ENCODE measurements around the gene ZNF576. TPM values are rescaled to one million over a fixed set of nuclear protein-coding genes. Genes with fewer than 3 reads are reported as not detected.

Gene ZNF576
- total and polyA plus RNA-seq, 2 of the 13 experiments (the other 11 are each of a cell fraction or from before 2014, with no cell fraction given) = 7.2 to 9.6 TPM

DNA sequence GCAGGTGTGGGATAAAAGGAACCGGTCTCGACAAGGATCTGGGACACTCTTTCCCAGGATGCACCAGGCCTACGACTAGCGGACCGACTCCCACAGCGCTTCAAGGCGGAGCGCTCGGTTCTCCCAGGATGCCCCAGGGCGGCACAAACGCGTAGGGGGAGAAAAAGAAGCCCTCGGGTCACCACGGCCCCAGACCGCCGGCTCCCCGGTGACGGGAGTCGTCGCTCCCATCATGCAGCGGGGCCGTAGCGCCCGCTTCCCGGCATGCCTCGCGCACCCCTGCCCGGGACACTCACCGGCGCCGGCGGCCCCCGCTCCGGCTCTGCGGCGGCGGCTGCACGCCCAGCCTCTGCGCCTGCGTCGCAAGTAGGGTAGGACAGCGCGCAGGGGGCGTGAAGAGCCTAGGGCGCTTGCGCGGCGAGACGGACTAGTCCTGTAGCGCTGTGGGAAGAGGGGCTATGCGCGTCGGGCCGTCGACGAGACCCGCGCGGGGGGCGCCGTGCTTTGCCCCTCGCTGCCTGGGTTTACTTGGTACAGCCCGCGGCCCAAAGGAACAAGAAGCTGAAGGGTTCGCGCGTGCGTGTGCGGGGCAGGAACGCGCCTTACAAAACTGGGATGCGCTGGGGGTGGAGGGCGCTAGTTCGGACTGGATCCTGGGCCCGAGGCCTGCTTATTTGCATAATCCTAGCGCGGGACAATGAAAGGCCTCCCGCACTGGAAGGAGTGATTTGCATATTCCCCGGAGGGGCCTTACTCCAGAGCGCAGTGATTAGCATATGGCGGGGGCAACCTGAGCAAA is 23.1 kb downstream of the ZNF576 start, which contains the start of gene ZNF428 (continued):
- TF ChIP-seq, protein P1, sequence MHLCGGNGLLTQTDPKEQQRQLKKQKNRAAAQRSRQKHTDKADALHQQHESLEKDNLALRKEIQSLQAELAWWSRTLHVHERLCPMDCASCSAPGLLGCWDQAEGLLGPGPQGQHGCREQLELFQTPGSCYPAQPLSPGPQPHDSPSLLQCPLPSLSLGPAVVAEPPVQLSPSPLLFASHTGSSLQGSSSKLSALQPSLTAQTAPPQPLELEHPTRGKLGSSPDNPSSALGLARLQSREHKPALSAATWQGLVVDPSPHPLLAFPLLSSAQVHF (CRISPR knock-in tag; IDR thresholded peaks at IDR 0.05) = peak; percentile 80; the same call in 1 of the 2 replicates
- no peak for TF ChIP-seq SOX6 (IDR thresholded peaks at IDR 0.05)
- TF ChIP-seq SOX6 (CRISPR knock-in tag; IDR thresholded peaks at IDR 0.05) = peak; percentile 67; the same call in 1 of the 2 replicates
- TF ChIP-seq, protein P2, sequence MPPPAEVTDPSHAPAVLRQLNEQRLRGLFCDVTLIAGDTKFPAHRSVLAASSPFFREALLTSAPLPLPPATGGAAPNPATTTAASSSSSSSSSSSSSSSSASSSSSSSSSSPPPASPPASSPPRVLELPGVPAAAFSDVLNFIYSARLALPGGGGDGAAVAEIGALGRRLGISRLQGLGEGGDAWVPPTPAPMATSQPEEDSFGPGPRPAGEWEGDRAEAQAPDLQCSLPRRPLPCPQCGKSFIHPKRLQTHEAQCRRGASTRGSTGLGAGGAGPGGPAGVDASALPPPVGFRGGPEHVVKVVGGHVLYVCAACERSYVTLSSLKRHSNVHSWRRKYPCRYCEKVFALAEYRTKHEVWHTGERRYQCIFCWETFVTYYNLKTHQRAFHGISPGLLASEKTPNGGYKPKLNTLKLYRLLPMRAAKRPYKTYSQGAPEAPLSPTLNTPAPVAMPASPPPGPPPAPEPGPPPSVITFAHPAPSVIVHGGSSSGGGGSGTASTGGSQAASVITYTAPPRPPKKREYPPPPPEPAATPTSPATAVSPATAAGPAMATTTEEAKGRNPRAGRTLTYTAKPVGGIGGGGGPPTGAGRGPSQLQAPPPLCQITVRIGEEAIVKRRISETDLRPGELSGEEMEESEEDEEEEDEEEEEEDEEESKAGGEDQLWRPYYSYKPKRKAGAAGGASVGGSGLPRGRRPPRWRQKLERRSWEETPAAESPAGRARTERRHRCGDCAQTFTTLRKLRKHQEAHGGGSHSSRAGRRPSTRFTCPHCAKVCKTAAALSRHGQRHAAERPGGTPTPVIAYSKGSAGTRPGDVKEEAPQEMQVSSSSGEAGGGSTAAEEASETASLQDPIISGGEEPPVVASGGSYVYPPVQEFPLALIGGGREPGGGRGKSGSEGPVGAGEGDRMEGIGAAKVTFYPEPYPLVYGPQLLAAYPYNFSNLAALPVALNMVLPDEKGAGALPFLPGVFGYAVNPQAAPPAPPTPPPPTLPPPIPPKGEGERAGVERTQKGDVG (CRISPR knock-in tag; IDR thresholded peaks at IDR 0.05; ENCODE audit: borderline replicate concordance) = peak; percentile 97
- TF ChIP-seq, protein P3, sequence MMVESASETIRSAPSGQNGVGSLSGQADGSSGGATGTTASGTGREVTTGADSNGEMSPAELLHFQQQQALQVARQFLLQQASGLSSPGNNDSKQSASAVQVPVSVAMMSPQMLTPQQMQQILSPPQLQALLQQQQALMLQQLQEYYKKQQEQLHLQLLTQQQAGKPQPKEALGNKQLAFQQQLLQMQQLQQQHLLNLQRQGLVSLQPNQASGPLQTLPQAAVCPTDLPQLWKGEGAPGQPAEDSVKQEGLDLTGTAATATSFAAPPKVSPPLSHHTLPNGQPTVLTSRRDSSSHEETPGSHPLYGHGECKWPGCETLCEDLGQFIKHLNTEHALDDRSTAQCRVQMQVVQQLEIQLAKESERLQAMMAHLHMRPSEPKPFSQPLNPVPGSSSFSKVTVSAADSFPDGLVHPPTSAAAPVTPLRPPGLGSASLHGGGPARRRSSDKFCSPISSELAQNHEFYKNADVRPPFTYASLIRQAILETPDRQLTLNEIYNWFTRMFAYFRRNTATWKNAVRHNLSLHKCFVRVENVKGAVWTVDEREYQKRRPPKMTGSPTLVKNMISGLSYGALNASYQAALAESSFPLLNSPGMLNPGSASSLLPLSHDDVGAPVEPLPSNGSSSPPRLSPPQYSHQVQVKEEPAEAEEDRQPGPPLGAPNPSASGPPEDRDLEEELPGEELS (CRISPR knock-in tag; IDR thresholded peaks at IDR 0.05) = peak; percentile 16; the same call in 1 of the 2 replicates
- TF ChIP-seq, protein P4, sequence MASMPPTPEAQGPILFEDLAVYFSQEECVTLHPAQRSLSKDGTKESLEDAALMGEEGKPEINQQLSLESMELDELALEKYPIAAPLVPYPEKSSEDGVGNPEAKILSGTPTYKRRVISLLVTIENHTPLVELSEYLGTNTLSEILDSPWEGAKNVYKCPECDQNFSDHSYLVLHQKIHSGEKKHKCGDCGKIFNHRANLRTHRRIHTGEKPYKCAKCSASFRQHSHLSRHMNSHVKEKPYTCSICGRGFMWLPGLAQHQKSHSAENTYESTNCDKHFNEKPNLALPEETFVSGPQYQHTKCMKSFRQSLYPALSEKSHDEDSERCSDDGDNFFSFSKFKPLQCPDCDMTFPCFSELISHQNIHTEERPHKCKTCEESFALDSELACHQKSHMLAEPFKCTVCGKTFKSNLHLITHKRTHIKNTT (CRISPR knock-in tag; IDR thresholded peaks at IDR 0.05) = peak; percentile 72
- TF ChIP-seq ZNF17 (CRISPR knock-in tag; IDR thresholded peaks at IDR 0.05) = no peak
- peak; percentile 66 for TF ChIP-seq YY1 (IDR thresholded peaks at IDR 0.05; ENCODE audit: insufficient read depth, insufficient replicate concordance, low read depth, low read length)
- peak; percentile 91; the same call in 1 of the 2 replicates for TF ChIP-seq ZFP41 (CRISPR knock-in tag; IDR thresholded peaks at IDR 0.05; ENCODE audit: borderline replicate concordance)
- TF ChIP-seq, protein P5, sequence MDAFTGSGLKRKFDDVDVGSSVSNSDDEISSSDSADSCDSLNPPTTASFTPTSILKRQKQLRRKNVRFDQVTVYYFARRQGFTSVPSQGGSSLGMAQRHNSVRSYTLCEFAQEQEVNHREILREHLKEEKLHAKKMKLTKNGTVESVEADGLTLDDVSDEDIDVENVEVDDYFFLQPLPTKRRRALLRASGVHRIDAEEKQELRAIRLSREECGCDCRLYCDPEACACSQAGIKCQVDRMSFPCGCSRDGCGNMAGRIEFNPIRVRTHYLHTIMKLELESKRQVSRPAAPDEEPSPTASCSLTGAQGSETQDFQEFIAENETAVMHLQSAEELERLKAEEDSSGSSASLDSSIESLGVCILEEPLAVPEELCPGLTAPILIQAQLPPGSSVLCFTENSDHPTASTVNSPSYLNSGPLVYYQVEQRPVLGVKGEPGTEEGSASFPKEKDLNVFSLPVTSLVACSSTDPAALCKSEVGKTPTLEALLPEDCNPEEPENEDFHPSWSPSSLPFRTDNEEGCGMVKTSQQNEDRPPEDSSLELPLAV (CRISPR knock-in tag; conservative IDR thresholded peaks at IDR 0.05; ENCODE audit: low read depth) = no peak
- 0 out of 2 replicates have a peak, but pooled peaks have one; percentile 76 for TF ChIP-seq ZSCAN12 (CRISPR knock-in tag; IDR thresholded peaks at IDR 0.05)
- TF ChIP-seq, protein P6, sequence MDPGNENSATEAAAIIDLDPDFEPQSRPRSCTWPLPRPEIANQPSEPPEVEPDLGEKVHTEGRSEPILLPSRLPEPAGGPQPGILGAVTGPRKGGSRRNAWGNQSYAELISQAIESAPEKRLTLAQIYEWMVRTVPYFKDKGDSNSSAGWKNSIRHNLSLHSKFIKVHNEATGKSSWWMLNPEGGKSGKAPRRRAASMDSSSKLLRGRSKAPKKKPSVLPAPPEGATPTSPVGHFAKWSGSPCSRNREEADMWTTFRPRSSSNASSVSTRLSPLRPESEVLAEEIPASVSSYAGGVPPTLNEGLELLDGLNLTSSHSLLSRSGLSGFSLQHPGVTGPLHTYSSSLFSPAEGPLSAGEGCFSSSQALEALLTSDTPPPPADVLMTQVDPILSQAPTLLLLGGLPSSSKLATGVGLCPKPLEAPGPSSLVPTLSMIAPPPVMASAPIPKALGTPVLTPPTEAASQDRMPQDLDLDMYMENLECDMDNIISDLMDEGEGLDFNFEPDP (CRISPR knock-in tag; conservative IDR thresholded peaks at IDR 0.05) = peak; percentile 13; the same call in 1 of the 2 replicates
- no peak for TF ChIP-seq NBN (conservative IDR thresholded peaks at IDR 0.05)
- peak; percentile 80 for TF ChIP-seq PAWR (CRISPR knock-in tag; IDR thresholded peaks at IDR 0.05; ENCODE audit: borderline replicate concordance)
